ENCODE results near the gene KMO.

- TF ChIP-seq POLR2AphosphoS5 (IDR thresholded peaks at IDR 0.05; ENCODE audit: low read depth, low read length) = no peak
- no peak for TF ChIP-seq TAF1 (IDR thresholded peaks at IDR 0.05; ENCODE audit: borderline replicate concordance, low read depth, low read length)
- no peak for TF ChIP-seq POLR2A (IDR thresholded peaks at IDR 0.05; ENCODE audit: low read depth, low read length)
Measured at GRCh38 chr1:241636291-241636690, 104.1 kb downstream of the KMO start.

Measured in GM12892 (cell line).